Measurements from ENCODE around the gene FECH. TPM values are rescaled to one million over a fixed set of nuclear protein-coding genes. Genes with fewer than 3 reads are reported as not detected.

FECH gene
- total and polyA plus RNA-seq, 9 of the 15 experiments (the other 6 are each of a cell fraction or from before 2014, with no cell fraction given) = 19.8 to 170 (median 56.8) TPM

DNA sequence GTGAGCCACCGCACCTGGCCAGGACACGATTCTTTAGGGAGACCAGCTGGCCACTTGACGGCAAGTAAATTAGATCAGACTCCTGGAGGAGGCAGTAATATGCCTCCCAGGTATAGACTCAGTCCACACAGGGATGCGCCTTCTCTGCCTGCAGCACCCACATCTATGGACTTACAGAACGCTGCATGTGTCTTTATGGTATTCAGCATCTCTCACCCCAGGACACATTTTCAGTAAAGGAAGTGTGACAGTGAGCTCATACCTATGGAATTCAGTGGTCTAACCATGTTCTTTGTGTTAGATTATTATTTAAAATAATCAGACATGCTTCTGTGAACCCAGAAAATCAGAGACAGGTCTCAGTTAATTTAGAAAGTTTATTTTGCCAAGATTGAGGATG is 41.0 kb upstream of the FECH start (continued):
- TF ChIP-seq NKRF (IDR thresholded peaks at IDR 0.05; ENCODE audit: borderline replicate concordance) (no peak), ZNF436 (CRISPR knock-in tag; IDR thresholded peaks at IDR 0.05) (no peak), CCNT2 (IDR thresholded peaks at IDR 0.05; ENCODE audit: borderline replicate concordance, extremely low read depth, insufficient read length, low read depth, low read length) (no peak), CREBBP (IDR thresholded peaks at IDR 0.05; ENCODE audit: low read depth, low read length) (no peak), ZBTB11 (CRISPR knock-in tag; IDR thresholded peaks at IDR 0.05) (no peak), ARID2 (IDR thresholded peaks at IDR 0.05) (no peak), ZNF696 (CRISPR knock-in tag; conservative IDR thresholded peaks at IDR 0.05) (no peak)
